K562 (cell line): ENCODE data around the gene FBXL22. TPM values are rescaled to one million over a fixed set of nuclear protein-coding genes. Genes with fewer than 3 reads are reported as not detected.

Experiments
- ATAC-seq: fragments of 200-7000 bp; cut with Tn5 transposase; 3 replicates; pipeline ENCODE4 v1.9.1; 2020; ENCODE audit warnings: moderate library complexity
- BruUV-seq: library from RNA; stranded (reverse); fragments of 400-500 nt; replicated peaks from 2 replicates; lab custom pipeline; 2021; lab: Mats Ljungman, UMichigan
- CTCF ChIA-PET: fragments of 300-600 bp; formaldehyde crosslinking; extraction: SDS; loops from one replicate; lab custom pipeline; 2021; ENCODE audit warnings: low intra/inter-chr PET ratio; lab: Yijun Ruan, JAX
- POLR2A ChIA-PET: fragments of 300-600, 350-650 bp; sonication (Branson Sonifier 250); formaldehyde crosslinking; extraction: SDS; loops from one replicate; lab custom pipeline; 2021; ENCODE audit warnings: antibody characterized with exemption, inconsistent platforms; lab: Yijun Ruan, JAX
- DNase-seq, 4 experiments: peaks; one replicate each; pipeline versions ENCODE4 v3.0.0 to v3.0.0-alpha.2; 2011 to 2018; ENCODE audit warnings: low spot score in 3 of 4, mixed read lengths in 3 of 4; ENCODE audit errors: extremely low read depth in 1 of 4
- FAIRE-seq: peaks from 2 replicates; lab custom pipeline; 2011; peaks lifted over from hg19 to GRCh38; lab: Jason Lieb, UNC
- H2AFZ ChIP-seq: 2 replicates; pipeline ENCODE4 v1.6.0; 2011; ENCODE audit warnings: low read depth, low read length, control low read depth, inconsistent platforms
- H3K27ac ChIP-seq: fragments of 200-600 bp; 3 replicates; pipeline ENCODE4 v1.8.0; 2011; ENCODE audit warnings: low read depth, mild to moderate bottlenecking, control low read depth, inconsistent platforms, low read length, moderate library complexity, mixed read lengths; ENCODE audit errors: extremely low read depth
- H3K27me3 ChIP-seq, 2 experiments: fragments of 300-600 bp in 1 of 2; 2 replicates in 1 of 2; 3 replicates in 1 of 2; pipeline versions ENCODE4 v1.6.0 to v1.8.0; 2011; ENCODE audit warnings: inconsistent platforms in 2 of 2, low read length in 2 of 2, mild to moderate bottlenecking in 1 of 2, mixed read lengths in 1 of 2, moderate library complexity in 1 of 2; ENCODE audit not compliant: control insufficient read depth in 2 of 2, insufficient read depth in 2 of 2
- H3K36me3 ChIP-seq: fragments of 300-600 bp; 3 replicates; pipeline ENCODE4 v1.8.0; 2011; ENCODE audit warnings: mild to moderate bottlenecking, low read length, inconsistent platforms; ENCODE audit not compliant: control insufficient read depth, insufficient read depth
- H3K4me1 ChIP-seq, 2 experiments: fragments of 200-600 bp in 1 of 2; replicated peaks in 1 of 2; 2 replicates in 1 of 2; 3 replicates in 1 of 2; pipeline versions ENCODE4 v1.5.1 to v1.8.0; 2011; ENCODE audit warnings: inconsistent platforms in 2 of 2, low read length in 2 of 2, mild to moderate bottlenecking in 1 of 2, mixed read lengths in 1 of 2, moderate library complexity in 1 of 2; ENCODE audit not compliant: control insufficient read depth in 2 of 2, insufficient read depth in 2 of 2
- H3K4me2 ChIP-seq: 2 replicates; pipeline ENCODE4 v1.6.1; 2011; ENCODE audit warnings: low read length, control low read depth, inconsistent platforms, mixed read lengths; ENCODE audit not compliant: insufficient read depth
- H3K4me3 ChIP-seq: fragments of 200-600 bp; sonication (generic), shearing (Covaris generic); 2 replicates; pipeline ENCODE4 v1.5.1; 2016; ENCODE audit warnings: control low read depth, inconsistent platforms
- H3K79me2 ChIP-seq: fragments of 200-600 bp; 3 replicates; pipeline ENCODE4 v1.8.0; 2011; ENCODE audit warnings: low read length, inconsistent platforms; ENCODE audit not compliant: control insufficient read depth, insufficient read depth
- H3K9ac ChIP-seq, 2 experiments: 2 replicates each; pipeline versions ENCODE4 v1.6.0 to v1.6.1; 2011; ENCODE audit warnings: low read depth in 2 of 2, low read length in 2 of 2, control low read depth in 1 of 2, inconsistent platforms in 1 of 2, mild to moderate bottlenecking in 1 of 2, mixed read lengths in 1 of 2; ENCODE audit not compliant: insufficient read depth in 1 of 2
- H3K9me1 ChIP-seq: one replicate; pipeline ENCODE4 v1.6.0; 2011; ENCODE audit warnings: inconsistent platforms, mild to moderate bottlenecking, low read length, moderate library complexity; ENCODE audit not compliant: control insufficient read depth, insufficient read depth
- H3K9me3 ChIP-seq: replicated peaks from 2 replicates; pipeline ENCODE4 v1.5.1; 2011; ENCODE audit warnings: low read depth, low read length, inconsistent platforms; ENCODE audit not compliant: control insufficient read depth, insufficient read depth
- H4K20me1 ChIP-seq: replicated peaks from 2 replicates; pipeline ENCODE4 v1.6.1; 2011; ENCODE audit warnings: low read length, inconsistent platforms, mixed read lengths; ENCODE audit not compliant: control insufficient read depth, insufficient read depth
- ELF4 ChIP-seq: fragments of 450-650 bp; formaldehyde crosslinking; IDR thresholded peaks from 2 replicates; pipeline ENCODE4 v1.4.0; 2022; ENCODE audit warnings: missing genetic modification characterization
- ETS2 ChIP-seq: IDR thresholded peaks from 2 replicates; pipeline ENCODE4 v1.6.1; 2016; ENCODE audit warnings: borderline replicate concordance, missing genetic modification characterization, mild to moderate bottlenecking, moderate library complexity, missing compliant biosample characterization; ENCODE audit not compliant: poor library complexity, severe bottlenecking
- PTBP1 ChIP-seq: fragments of 200-400 bp; formaldehyde crosslinking; IDR thresholded peaks from 2 replicates; pipeline ENCODE4 v1.6.1; 2017; ENCODE audit warnings: low read depth, low read length
- RBM17 ChIP-seq: fragments of 200-400 bp; formaldehyde crosslinking; IDR thresholded peaks from 2 replicates; pipeline ENCODE4 v1.6.1; 2017; ENCODE audit warnings: low read depth, mild to moderate bottlenecking, low read length, borderline replicate concordance
- WGBS: fragments of 100-300 bp; shearing (Covaris generic); methylation state at CpG from one replicate; pipeline ENCODE4 v1.1.6; 2016; ENCODE audit warnings: low coverage, mixed read lengths; ENCODE audit not compliant: insufficient coverage; ENCODE audit errors: missing lambda C conversion rate; 5-methylcytosine and 5-hydroxymethylcytosine counted together
- in situ Hi-C: fragments of 300-500 bp; cut with MboI; formaldehyde crosslinking; loops from 4 replicates; pipeline ENCODE4 v1.15.0; 2018; ENCODE audit warnings: inconsistent platforms, mixed read lengths
- intact Hi-C: fragments of 100-400 bp; cut with micrococcal nuclease; formaldehyde crosslinking; loops from 2 replicates; pipeline ENCODE4 v1.14.2; 2022
- polyA plus RNA-seq, 8 experiments: library from polyadenylated mRNA; depleted of rRNA in 4 of 8; stranded (reverse) in 5 of 8; unstranded in 3 of 8; fragments of >200 nt; fragmentation: Nextera tagmentation in 2 of 8; fragmentation: Illumina TruSeq in 1 of 8; extraction: Ambion mirVana in 2 of 8; extraction: Trizol in 1 of 8; gene quantifications; 2 replicates each; pipeline versions ENCODE4 v1.2.1 to v1.2.3, GENCODE V29; 2011 to 2014; ENCODE audit warnings: inconsistent platforms in 1 of 8, missing spikeins in 1 of 8
- total RNA-seq, 7 experiments: library from RNA; depleted of rRNA in 6 of 7; stranded (reverse); fragments of >200 nt in 6 of 7; fragmentation: Illumina TruSeq in 2 of 7; extraction: Trizol in 2 of 7; gene quantifications; 2 replicates each; pipeline versions ENCODE4 v1.2.1 to v1.2.3, GENCODE V29; 2011 to 2021; ENCODE audit warnings: low replicate concordance in 1 of 7
- TF ChIP-seq, protein P1 (sequence below): fragments of 250-450 bp; sonication (Bioruptor Pico); IDR thresholded peaks from 2 replicates; pipeline ENCODE4 v1.5.1; 2021; ENCODE audit warnings: mild to moderate bottlenecking

FBXL22 gene
- total and polyA plus RNA-seq, 9 of the 15 experiments (the other 6 are each of a cell fraction or from before 2014, with no cell fraction given): not detected

DNA sequence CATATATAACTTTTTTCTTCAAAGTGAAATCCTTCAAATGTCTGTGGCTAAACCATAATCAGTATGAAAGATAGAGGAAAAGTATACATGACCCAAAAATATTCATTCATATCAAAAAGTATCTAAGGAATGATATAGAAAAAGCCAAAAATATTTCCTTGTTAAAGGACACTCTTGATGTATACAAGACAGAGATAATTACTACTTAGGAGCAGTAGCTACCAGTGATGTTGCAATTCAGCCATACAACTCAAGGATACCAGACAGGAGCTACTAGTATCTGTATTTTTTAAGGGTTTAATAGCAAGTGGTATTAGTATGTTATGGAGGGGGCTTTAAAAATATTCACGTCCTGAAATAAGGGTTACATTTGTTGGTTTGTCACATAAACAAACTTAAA is 37.0 kb downstream of the FBXL22 start (continued):
- no peak for TF ChIP-seq RBM17

DNA sequence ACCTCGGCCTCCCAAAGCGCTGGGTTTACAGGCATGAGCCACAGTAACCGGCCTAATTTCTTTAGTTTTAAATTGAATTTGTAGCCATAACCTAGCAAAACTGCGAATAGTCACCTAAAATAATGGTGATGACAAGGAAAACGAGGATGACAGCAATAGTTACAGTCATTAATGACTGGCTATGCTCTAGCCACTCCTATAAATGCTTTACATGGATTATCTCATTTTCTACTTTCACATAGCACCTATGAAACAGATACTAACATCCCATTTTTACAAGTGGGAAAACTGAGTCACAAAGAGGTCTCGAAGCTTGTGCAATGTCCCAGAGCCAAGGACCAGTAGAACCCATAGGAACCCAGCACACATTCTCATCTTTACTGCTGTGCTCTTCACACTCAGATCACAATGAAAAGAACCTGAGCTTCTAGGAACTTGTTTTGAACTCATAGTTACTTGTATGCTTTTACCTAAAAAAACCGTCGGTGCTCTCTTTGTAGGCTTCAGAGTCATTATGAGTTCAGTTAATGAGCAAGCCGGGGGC is 39.4 kb downstream of the FBXL22 start:
- Histone ChIP-seq H3K79me2 (no peaks in the 10 kb centered on the region), H3K9me1 (no peaks in the 10 kb centered on the region), H3K4me2 (no peak overlapping the region), H3K9ac (no peak overlapping the region), H3K9me3 (no peaks in the 10 kb centered on the region), H3K4me1 (no peaks in the 10 kb centered on the region), H3K27ac (no peak overlapping the region), H3K4me3 (no peak overlapping the region), H2AFZ (no peak overlapping the region), H3K27me3 (no peaks in the 10 kb centered on the region), H4K20me1 (no peaks in the 10 kb centered on the region), H3K36me3 (peaks cover 94% of the 10 kb centered on the region)
- no TSS peak for BruUV-seq
- intact Hi-C loops (no loop called here), in situ Hi-C loops (no loop called here)
- no peak for ATAC-seq
- DNase-seq: no peak
- TF ChIP-seq PTBP1 (no peak), ETS2 (no peak), ELF4 (CRISPR knock-in tag) (no peak)
- TF ChIP-seq, protein P1, sequence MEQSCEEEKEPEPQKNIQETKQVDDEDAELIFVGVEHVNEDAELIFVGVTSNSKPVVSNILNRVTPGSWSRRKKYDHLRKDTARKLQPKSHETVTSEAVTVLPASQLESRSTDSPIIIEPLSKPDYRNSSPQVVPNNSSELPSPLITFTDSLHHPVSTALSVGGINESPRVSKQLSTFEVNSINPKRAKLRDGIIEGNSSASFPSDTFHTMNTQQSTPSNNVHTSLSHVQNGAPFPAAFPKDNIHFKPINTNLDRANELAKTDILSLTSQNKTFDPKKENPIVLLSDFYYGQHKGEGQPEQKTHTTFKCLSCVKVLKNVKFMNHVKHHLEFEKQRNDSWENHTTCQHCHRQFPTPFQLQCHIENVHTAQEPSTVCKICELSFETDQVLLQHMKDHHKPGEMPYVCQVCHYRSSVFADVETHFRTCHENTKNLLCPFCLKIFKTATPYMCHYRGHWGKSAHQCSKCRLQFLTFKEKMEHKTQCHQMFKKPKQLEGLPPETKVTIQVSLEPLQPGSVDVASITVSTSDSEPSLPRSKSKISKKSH (CRISPR knock-in tag): no peak
- ChIA-PET CTCF (no interaction called here), POLR2A (no interaction called here)
- WGBS: 93% methylated on average over 9 of the region's 9 CpGs
- no peak for FAIRE-seq
